PFSK-1 (cell line): ENCODE data around the gene LIPG.

Source experiments
- FOXP2 ChIP-seq: optimal IDR thresholded peaks from 2 replicates; pipeline ENCODE3; 2011; ENCODE audit warnings: borderline replicate concordance, control low read depth, inconsistent platforms; ENCODE audit not compliant: insufficient read depth; ENCODE audit errors: extremely low read length, extremely low read depth
- POLR2AphosphoS5 ChIP-seq: IDR thresholded peaks from 2 replicates; pipeline ENCODE4 v1.6.1; 2012; ENCODE audit warnings: low read depth, mild to moderate bottlenecking, control low read depth, low read length, moderate library complexity
- REST ChIP-seq, 2 experiments: IDR thresholded peaks; 2 replicates each; pipeline versions ENCODE4 v1.6.1 to v1.8.0; 2011 to 2012; ENCODE audit warnings: low read depth in 2 of 2, low read length in 2 of 2, control low read depth in 1 of 2, inconsistent platforms in 1 of 2, mild to moderate bottlenecking in 1 of 2, moderate library complexity in 1 of 2; ENCODE audit not compliant: insufficient read depth in 1 of 2
- SIN3A ChIP-seq: IDR thresholded peaks from 2 replicates; pipeline ENCODE4 v1.6.1; 2012; ENCODE audit warnings: mild to moderate bottlenecking, low read length, moderate library complexity, borderline replicate concordance; ENCODE audit not compliant: insufficient read depth
- TAF1 ChIP-seq: IDR thresholded peaks from 2 replicates; pipeline ENCODE4 v1.6.1; 2012; ENCODE audit warnings: low read length, control low read depth, borderline replicate concordance; ENCODE audit not compliant: insufficient read depth

LIPG gene

GRCh38 chr18:49648326-49648725 lies 86.5 kb downstream of the LIPG start:
- no peak for TF ChIP-seq FOXP2
- TF ChIP-seq REST (IDR thresholded peaks at IDR 0.05; ENCODE audit: insufficient read depth in 1 of 2, low read depth in 2 of 2, low read length in 2 of 2) = no peak
- TF ChIP-seq TAF1 = no peak
- TF ChIP-seq SIN3A = no peak
- no peak for TF ChIP-seq POLR2AphosphoS5
